H1 (cell line): ENCODE data around the gene CHST2.

Source experiments
- BACH1 ChIP-seq: IDR thresholded peaks from 2 replicates; pipeline ENCODE4 v1.6.1; 2012; ENCODE audit warnings: low read length, improper control_type of control experiment
- CREB1 ChIP-seq: IDR thresholded peaks from 2 replicates; pipeline ENCODE4 v1.6.1; 2012; ENCODE audit warnings: inconsistent platforms
- CTCF ChIP-seq, 3 experiments: IDR thresholded peaks; 1 replicate in 2 of 3; 2 replicates in 1 of 3; pipeline versions ENCODE4 v1.5.1 to v1.6.1; 2011; ENCODE audit warnings: low read length in 3 of 3, mild to moderate bottlenecking in 3 of 3, inconsistent platforms in 2 of 3, low read depth in 1 of 3, moderate library complexity in 1 of 3; ENCODE audit not compliant: insufficient read depth in 1 of 3; ENCODE audit errors: control extremely low read depth in 1 of 3
- EZH2 ChIP-seq: fragments of 200-600 bp; sonication (generic); IDR thresholded peaks from 2 replicates; pipeline ENCODE4 v1.7.1; 2012; ENCODE audit warnings: low read depth, mild to moderate bottlenecking, moderate library complexity, low read length, inconsistent platforms; ENCODE audit not compliant: severe bottlenecking
- POLR2AphosphoS5 ChIP-seq: IDR thresholded peaks from 2 replicates; pipeline ENCODE4 v1.6.1; 2011; ENCODE audit warnings: low read depth, low read length
- SRF ChIP-seq: IDR thresholded peaks from 2 replicates; pipeline ENCODE4 v1.6.1; 2011; ENCODE audit warnings: mild to moderate bottlenecking, low read depth, low read length, moderate library complexity

- TF ChIP-seq SRF, result no peak
- TF ChIP-seq CTCF (IDR thresholded peaks at IDR 0.05; ENCODE audit: control extremely low read depth in 1 of 3, insufficient read depth in 1 of 3, low read depth in 1 of 3, low read length in 3 of 3), result no peak
- no peak for TF ChIP-seq POLR2AphosphoS5
- no peak for TF ChIP-seq CREB1
- TF ChIP-seq EZH2, result no peak
- no peak for TF ChIP-seq BACH1
Observed at GRCh38 chr3:143165211-143165610, 45.6 kb downstream of the CHST2 start.
